HTERT RPE-1 (cell line): ENCODE data around the gene MMP21.

Source experiments
- in situ Hi-C: fragments of 300-500 bp; cut with MboI; formaldehyde crosslinking; loops from 4 replicates; pipeline ENCODE4 v1.14.3; 2020; ENCODE audit warnings: low sequenced_read_pairs

Gene MMP21

GRCh38 chr10:125768219-125768855 is 7.3 kb downstream of the MMP21 start:
- in situ Hi-C loops, result no loop called here

- in situ Hi-C loops, result no loop called here
Measured at GRCh38 chr10:125766511-125766910, 9.1 kb downstream of the MMP21 start.

GRCh38 chr10:125765835-125766234 is 9.8 kb downstream of the MMP21 start:
- in situ Hi-C loops, result no loop called here

GRCh38 chr10:125762692-125763648 is 12.7 kb downstream of the MMP21 start:
- in situ Hi-C loops, result no loop called here

GRCh38 chr10:125761961-125762360 is 13.7 kb downstream of the MMP21 start:
- in situ Hi-C loops, result no loop called here

DNA sequence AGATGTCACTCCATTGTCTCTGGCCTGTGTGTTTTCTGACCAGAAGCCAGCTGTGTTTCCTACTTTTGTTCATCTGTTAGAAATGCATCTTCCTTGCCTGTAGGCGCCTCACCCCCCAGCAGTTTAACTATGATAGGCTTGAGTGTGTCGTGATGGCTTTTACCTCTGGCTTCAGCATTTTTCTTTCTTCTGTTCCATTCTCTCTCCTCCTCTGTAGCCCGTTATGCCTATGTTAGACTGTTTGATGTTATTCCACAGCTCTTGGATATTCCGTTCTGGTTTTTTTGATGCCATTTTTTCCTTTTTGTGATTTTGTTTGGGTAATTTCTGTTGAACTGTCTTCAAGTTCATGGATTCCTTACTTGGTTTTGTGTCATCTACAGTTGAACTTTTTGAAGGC is 17.9 kb downstream of the MMP21 start:
- in situ Hi-C loops, result no loop called here

- in situ Hi-C loops, result no loop called here
Measured at GRCh38 chr10:125756853-125757487, 18.7 kb downstream of the MMP21 start.

- in situ Hi-C loops, result no loop called here
Measured at GRCh38 chr10:125756196-125756595, 19.4 kb downstream of the MMP21 start.

DNA sequence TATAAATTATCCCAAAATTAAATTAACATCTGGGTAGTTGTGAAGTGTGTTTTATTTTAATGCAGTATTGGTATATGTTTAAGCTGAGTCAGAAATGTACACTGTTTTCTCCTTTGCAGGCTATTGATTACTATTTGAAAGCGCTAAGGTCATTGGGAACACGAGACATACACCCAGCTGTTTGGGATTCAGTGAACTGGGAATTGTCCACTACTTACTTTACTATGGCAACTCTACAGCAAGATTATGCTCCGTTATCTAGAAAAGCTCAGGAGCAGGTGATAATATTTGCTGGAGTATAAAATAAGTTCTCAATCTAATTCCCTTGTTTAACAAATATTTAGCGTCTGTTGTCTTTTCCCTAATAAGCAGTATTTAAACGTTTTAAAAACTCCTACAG is 28.2 kb downstream of the MMP21 start:
- in situ Hi-C loops, result no loop called here

- in situ Hi-C loops, result no loop called here
Measured at GRCh38 chr10:125744909-125745308, 30.7 kb downstream of the MMP21 start.

DNA sequence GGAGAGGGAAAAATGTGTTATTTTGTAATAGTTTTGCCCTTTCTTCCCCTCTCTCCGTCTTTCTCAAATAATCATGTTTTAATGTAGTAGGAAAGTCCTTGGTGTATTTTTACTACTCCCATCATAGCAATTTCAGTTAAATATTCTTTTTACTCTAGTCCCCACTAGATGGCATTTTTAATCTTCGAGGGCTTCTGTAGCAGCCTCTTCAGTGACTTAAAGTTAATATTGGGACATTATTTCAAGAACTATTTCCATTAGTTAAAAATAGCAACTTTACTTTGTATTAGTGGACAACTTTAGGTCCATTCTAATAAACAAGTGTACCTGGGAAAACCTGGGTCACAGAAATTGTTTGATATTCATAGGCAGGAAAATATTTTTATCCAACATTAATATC is 33.2 kb downstream of the MMP21 start:
- in situ Hi-C loops, result no loop called here

DNA sequence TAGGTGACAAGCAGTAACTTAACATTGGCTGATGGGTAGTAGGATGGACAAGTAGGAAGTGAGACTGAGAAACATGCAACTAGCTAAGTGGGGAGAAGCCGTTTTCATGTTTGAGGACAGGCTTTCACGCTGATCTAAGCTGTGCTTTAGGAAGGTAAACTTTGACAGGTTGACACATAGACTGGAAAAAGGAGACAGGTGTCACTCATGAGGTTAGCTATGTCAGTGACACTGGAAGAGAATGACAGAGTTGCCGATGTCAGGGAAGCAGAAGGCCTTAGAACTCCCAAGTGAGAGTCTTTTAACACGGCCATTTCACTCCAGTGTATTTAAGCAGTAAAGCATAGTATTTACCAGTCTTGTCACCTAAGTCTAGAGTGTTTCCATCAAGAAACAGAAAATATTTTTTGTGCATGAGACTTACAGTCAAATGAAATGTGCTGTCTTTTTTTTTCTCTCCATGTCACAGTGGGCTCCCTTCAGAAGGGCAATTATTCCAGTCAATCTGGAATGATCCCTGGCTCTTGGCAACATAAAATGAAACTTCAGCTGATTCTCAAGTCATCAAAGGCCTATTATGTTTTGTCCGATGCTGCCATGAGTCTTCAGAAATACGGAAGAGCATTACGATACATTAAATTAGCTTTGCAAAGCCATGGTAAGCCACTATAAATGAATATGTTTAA is 35.5 kb downstream of the MMP21 start:
- in situ Hi-C loops, result no loop called here

- in situ Hi-C loops, result no loop called here
Measured at GRCh38 chr10:125738206-125738605, 37.4 kb downstream of the MMP21 start.

DNA sequence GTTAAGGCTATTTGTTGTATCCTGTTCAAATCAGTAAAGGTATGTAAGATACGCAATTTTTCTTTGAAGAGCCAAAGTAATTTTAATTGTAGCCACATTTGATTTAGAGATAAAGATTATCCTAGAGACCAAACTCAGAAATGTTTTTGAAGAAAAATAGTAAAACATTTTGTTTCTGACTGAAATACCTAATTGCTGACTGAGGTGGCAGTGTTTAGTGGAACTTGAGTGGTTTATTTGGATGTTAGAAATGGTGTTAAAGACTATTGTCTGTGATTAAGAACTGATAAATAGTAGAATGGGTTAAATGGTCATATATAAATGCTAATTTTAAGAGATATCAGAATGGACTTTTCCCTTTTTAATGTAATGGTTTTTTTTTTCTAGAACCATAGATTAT is 40.8 kb downstream of the MMP21 start:
- in situ Hi-C loops, result no loop called here

GRCh38 chr10:125734148-125734547 is 41.5 kb downstream of the MMP21 start:
- in situ Hi-C loops, result no loop called here

DNA sequence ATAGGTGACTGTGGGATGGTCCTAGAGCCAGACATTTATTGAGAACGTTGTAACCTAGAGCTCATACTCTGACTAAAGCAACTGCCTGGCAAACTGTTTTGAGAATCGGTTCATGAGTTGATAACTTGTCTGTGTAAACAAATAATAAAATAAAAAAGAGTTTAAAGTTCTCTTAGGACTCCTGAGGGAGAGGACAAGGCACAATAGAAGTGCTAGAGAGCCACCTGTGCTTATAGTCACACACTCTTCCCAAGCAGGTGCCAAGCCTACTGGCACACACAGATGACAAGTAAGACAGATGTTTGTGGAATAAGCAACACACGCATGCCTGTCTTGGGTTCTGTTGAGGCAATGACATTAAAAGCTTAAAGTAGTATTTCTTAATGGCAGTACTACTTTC is 48.2 kb downstream of the MMP21 start:
- in situ Hi-C loops, result no loop called here

GRCh38 chr10:125726914-125727313 is 48.7 kb downstream of the MMP21 start:
- in situ Hi-C loops, result no loop called here

DNA sequence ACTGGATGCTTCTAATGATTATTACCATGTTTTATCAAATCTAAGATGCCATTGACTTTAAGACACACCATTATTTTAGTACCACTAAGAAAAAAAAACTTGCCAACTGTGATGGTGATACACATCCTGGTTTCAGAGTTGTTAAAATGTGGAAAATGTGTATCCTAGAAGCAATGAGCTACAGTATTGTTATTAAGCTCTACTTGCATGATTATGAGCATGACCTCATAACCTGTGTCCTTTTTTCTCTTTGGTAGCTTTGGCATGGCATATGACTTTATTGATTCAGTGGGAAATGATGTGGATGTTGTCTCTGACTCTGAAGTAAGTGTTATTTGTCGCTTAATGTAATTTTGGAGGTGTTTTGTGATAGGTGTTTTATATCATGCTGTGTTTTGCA is 52.8 kb downstream of the MMP21 start:
- in situ Hi-C loops, result no loop called here

DNA sequence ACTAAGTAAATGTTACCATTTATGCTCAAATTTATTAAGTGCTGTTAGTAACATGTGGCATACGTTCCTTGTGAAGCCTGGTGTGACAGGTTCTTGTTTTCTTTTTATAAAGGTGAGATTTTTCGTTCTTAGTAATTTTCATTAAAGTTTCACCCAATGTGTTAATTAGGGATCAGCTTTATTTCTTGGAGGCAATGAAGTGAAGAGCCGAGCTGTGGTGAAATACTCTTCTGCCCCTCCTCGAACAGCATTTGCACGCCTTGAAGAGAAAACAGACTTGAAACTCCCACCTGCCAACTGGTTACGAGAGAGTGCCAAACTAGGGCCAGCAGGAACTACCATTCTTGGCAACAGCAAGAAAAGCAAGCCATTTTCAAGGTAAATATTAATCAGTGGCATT is 54.6 kb downstream of the MMP21 start:
- in situ Hi-C loops, result no loop called here

GRCh38 chr10:125720002-125720382 is 55.6 kb downstream of the MMP21 start:
- in situ Hi-C loops, result no loop called here
